ENCODE data around the gene ZNF362.

DNA sequence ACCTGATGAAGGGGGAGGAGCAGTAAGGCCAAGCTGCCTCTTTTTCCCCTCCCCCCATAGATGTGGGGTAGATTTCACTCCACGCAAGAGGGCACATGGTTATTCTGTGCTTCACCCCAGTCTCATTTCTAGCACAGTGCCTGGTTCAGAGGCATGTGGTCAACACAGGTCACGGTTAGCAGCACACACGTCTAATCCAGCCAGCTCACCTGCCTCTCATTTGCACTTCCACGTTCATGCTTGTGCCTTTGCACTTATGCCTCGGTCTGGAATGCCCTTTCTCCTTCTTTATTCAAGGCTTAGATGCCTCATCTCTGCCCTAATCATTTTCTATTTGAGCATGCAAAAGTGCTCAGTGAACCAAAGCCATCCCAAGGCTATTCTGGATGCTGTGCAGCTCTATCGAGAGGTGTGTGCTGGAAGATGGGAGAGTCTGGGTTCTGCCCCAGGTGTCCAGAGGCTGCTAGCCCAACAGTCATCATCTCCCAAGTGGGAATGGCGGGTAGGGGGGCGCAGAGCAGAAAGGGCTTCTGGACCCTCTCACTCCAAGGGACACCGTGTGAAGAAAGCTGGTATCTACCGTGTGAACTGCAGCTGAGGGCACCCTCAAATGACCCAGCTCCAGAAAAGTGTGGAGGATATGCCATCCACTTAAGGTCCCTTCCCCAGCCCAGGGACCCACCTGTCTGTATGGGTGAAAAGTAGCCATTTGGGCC is 66.7 kb downstream of the ZNF362 start:
- TF ChIP-seq, protein P1, sequence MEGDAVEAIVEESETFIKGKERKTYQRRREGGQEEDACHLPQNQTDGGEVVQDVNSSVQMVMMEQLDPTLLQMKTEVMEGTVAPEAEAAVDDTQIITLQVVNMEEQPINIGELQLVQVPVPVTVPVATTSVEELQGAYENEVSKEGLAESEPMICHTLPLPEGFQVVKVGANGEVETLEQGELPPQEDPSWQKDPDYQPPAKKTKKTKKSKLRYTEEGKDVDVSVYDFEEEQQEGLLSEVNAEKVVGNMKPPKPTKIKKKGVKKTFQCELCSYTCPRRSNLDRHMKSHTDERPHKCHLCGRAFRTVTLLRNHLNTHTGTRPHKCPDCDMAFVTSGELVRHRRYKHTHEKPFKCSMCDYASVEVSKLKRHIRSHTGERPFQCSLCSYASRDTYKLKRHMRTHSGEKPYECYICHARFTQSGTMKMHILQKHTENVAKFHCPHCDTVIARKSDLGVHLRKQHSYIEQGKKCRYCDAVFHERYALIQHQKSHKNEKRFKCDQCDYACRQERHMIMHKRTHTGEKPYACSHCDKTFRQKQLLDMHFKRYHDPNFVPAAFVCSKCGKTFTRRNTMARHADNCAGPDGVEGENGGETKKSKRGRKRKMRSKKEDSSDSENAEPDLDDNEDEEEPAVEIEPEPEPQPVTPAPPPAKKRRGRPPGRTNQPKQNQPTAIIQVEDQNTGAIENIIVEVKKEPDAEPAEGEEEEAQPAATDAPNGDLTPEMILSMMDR (IDR thresholded peaks at IDR 0.05 in 2 of 3, conservative IDR thresholded peaks at IDR 0.05 in 1 of 3; ENCODE audit: borderline replicate concordance in 1 of 3, insufficient read depth in 1 of 3, low read depth in 2 of 3, low read length in 2 of 3) = no peak
- no peak for TF ChIP-seq EZH2 (IDR thresholded peaks at IDR 0.05)
- TF ChIP-seq, protein P2, sequence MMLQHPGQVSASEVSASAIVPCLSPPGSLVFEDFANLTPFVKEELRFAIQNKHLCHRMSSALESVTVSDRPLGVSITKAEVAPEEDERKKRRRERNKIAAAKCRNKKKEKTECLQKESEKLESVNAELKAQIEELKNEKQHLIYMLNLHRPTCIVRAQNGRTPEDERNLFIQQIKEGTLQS (IDR thresholded peaks at IDR 0.05) = no peak
- peak; percentile 39; the same call in 1 of the 2 replicates for TF ChIP-seq POLR2AphosphoS5 (IDR thresholded peaks at IDR 0.05; ENCODE audit: low read depth, low read length)
- TF ChIP-seq POLR2A (IDR thresholded peaks at IDR 0.05; ENCODE audit: borderline replicate concordance, extremely low read depth, insufficient read depth, insufficient read length) = no peak
- TF ChIP-seq CEBPB (IDR thresholded peaks at IDR 0.05; ENCODE audit: low read depth) = no peak
- no peak for TF ChIP-seq ZFX (IDR thresholded peaks at IDR 0.05)
- TF ChIP-seq, protein P3, sequence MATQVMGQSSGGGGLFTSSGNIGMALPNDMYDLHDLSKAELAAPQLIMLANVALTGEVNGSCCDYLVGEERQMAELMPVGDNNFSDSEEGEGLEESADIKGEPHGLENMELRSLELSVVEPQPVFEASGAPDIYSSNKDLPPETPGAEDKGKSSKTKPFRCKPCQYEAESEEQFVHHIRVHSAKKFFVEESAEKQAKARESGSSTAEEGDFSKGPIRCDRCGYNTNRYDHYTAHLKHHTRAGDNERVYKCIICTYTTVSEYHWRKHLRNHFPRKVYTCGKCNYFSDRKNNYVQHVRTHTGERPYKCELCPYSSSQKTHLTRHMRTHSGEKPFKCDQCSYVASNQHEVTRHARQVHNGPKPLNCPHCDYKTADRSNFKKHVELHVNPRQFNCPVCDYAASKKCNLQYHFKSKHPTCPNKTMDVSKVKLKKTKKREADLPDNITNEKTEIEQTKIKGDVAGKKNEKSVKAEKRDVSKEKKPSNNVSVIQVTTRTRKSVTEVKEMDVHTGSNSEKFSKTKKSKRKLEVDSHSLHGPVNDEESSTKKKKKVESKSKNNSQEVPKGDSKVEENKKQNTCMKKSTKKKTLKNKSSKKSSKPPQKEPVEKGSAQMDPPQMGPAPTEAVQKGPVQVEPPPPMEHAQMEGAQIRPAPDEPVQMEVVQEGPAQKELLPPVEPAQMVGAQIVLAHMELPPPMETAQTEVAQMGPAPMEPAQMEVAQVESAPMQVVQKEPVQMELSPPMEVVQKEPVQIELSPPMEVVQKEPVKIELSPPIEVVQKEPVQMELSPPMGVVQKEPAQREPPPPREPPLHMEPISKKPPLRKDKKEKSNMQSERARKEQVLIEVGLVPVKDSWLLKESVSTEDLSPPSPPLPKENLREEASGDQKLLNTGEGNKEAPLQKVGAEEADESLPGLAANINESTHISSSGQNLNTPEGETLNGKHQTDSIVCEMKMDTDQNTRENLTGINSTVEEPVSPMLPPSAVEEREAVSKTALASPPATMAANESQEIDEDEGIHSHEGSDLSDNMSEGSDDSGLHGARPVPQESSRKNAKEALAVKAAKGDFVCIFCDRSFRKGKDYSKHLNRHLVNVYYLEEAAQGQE (IDR thresholded peaks at IDR 0.05; ENCODE audit: low read depth) = no peak
- TF ChIP-seq FOSL1 (IDR thresholded peaks at IDR 0.05; ENCODE audit: low read depth) = no peak
- TF ChIP-seq, protein P4, sequence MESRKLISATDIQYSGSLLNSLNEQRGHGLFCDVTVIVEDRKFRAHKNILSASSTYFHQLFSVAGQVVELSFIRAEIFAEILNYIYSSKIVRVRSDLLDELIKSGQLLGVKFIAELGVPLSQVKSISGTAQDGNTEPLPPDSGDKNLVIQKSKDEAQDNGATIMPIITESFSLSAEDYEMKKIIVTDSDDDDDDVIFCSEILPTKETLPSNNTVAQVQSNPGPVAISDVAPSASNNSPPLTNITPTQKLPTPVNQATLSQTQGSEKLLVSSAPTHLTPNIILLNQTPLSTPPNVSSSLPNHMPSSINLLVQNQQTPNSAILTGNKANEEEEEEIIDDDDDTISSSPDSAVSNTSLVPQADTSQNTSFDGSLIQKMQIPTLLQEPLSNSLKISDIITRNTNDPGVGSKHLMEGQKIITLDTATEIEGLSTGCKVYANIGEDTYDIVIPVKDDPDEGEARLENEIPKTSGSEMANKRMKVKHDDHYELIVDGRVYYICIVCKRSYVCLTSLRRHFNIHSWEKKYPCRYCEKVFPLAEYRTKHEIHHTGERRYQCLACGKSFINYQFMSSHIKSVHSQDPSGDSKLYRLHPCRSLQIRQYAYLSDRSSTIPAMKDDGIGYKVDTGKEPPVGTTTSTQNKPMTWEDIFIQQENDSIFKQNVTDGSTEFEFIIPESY (IDR thresholded peaks at IDR 0.05; ENCODE audit: extremely low read depth, insufficient replicate concordance, low read length) = no peak
- TF ChIP-seq SP1 (IDR thresholded peaks at IDR 0.05; ENCODE audit: low read depth) = no peak
- no peak for TF ChIP-seq YY1 (IDR thresholded peaks at IDR 0.05; ENCODE audit: extremely low read depth, insufficient replicate concordance, low read depth, low read length)
- TF ChIP-seq, protein P5, sequence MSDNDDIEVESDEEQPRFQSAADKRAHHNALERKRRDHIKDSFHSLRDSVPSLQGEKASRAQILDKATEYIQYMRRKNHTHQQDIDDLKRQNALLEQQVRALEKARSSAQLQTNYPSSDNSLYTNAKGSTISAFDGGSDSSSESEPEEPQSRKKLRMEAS (IDR thresholded peaks at IDR 0.05) = no peak

Measured in HCT116 (cell line).